Subcutaneous adipose tissue (tissue), 4 donors: ENCODE data around the gene TIAM1. TPM values are rescaled to one million over a fixed set of nuclear protein-coding genes. Genes with fewer than 3 reads are reported as not detected.

Source experiments
- CTCF ChIP-seq: fragments of 450-650 bp; IDR thresholded peaks from one replicate; pipeline ENCODE4 v1.5.1; 2016; ENCODE audit warnings: low read depth, mild to moderate bottlenecking, control low read depth, antibody characterized with exemption, moderate library complexity
- total RNA-seq, 4 donors: library from RNA; depleted of rRNA; stranded (reverse); fragments of >200 nt; gene quantifications; one replicate each; pipeline ENCODE4 v1.1.0, GENCODE V29; 2016

TIAM1 gene
- total RNA-seq, 4 donors from 2014 or later = 5.1 to 27.4 (median 14.7) TPM

GRCh38 chr21:31310750-31311149 lies 33.3 kb downstream of the TIAM1 start:
- no peak for TF ChIP-seq CTCF

- no peak for TF ChIP-seq CTCF
Measured at GRCh38 chr21:31308584-31308983, 35.5 kb downstream of the TIAM1 start.

DNA sequence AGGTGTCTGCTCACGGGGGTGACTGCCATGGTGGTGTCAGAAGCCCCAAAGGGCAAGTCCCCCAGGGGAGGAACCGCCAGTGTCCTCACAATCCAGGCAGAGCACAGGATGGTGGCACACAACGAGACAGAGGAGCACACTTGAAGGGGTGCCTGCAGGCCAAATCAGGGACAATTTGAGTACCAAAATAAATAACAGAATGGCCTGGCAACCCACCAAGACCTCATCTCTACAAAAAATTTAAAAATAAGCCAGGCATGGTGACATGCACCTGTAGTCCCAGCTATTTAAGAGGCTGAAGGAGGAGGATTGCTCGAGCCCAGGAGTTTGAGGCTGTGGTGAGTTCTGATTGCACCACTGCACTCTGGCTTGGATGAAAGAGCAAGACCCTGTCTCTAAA lies 38.2 kb downstream of the TIAM1 start:
- no peak for TF ChIP-seq CTCF

GRCh38 chr21:31299291-31300147 lies 44.5 kb downstream of the TIAM1 start:
- TF ChIP-seq CTCF = no peak

DNA sequence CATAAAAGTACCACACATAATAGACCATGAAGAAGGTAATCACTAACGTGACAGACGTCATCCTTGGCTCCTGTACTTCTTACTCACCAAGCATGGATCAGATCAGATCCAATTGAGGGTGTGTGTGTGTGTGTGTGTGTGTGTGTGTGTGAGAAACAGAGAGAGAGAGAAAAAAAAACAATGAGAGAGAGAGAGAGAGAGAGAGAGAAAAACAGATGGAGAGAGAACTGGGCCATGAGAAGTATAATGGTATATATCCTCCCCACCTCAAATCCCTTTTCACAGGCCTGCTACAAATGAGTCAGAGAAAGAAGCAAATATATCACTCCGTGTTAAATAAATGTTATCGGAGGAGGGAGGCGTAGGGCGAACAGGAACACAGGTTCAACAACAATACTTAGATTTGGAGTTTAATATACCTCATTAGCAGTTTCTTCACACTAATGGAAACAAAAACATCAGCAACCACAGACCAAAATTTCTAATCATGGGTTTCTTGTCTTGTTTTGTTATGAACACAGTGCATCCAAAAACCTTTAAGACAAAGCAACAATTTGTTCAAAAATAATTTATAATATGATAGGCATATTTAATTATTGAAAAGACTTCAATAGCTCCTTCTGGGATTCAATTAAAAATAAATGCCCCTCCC lies 45.3 kb downstream of the TIAM1 start:
- no peak for TF ChIP-seq CTCF

DNA sequence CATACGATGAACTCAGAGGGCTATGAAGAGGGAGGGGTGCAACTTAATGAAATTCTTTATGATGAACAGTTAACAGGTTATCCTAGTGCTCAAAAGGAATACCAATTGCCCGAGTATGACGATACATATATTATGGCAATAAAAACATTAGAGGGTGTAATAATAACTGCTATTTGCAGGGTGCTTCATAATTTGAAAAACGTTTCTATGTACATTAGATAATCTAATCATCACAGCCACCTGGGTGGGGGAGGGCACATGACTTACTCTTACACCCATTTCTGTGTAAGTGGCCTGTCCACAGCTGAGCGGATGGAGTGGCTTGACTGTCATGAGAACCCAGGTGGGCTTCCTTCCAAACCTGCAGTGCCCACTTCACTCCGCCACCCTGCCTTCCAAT lies 46.3 kb downstream of the TIAM1 start:
- no peak for TF ChIP-seq CTCF

DNA sequence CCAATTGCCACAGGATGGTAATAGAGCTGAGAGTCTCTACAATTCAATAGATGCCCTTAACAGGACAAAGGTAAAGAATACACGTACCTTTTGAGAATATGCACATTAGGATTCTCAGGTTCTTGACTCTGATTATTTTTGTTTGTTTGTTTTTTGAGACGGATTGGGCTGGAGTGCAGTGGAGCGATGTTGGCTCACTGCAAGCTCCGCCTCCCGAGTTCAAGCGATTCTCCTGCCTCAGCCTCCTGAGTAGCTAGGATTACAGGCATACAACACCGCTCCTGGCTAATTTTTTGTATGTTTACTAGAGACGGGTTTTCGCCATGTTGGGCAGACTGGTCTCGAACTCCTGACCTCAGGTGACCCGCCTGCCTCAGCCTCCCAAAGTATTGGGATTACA lies 48.4 kb downstream of the TIAM1 start:
- no peak for TF ChIP-seq CTCF
